SK-N-SH treated with all-trans-retinoic acid at 6 μM for 48 hours (cell line): Measurements from ENCODE around the gene GNA14.

Source experiments
- ATAC-seq: fragments of 200-7000 bp; cut with Tn5 transposase; 3 replicates; pipeline ENCODE4 v1.9.1; 2020; ENCODE audit warnings: mild to moderate bottlenecking, moderate library complexity
- ARNTL ChIP-seq: fragments of 450-650 bp; formaldehyde crosslinking; IDR thresholded peaks from 2 replicates; pipeline ENCODE4 v1.5.0; 2020; ENCODE audit warnings: low read depth, mild to moderate bottlenecking, moderate library complexity, borderline replicate concordance
- BACH2 ChIP-seq: fragments of 250-450 bp; sonication (Bioruptor Pico); IDR thresholded peaks from 2 replicates; pipeline ENCODE4 v1.9.0; 2021; ENCODE audit warnings: mild to moderate bottlenecking, borderline replicate concordance
- CREB5 ChIP-seq: fragments of 250-450 bp; sonication (Bioruptor Pico); IDR thresholded peaks from 2 replicates; pipeline ENCODE4 v1.5.1; 2020; ENCODE audit warnings: low read depth, mild to moderate bottlenecking, moderate library complexity
- CSDC2 ChIP-seq: fragments of 250-450 bp; sonication (Bioruptor Pico); IDR thresholded peaks from 2 replicates; pipeline ENCODE4 v1.5.0; 2020; ENCODE audit warnings: mild to moderate bottlenecking, moderate library complexity
- CSRNP3 ChIP-seq: fragments of 250-450 bp; sonication (Bioruptor Pico); IDR thresholded peaks from 2 replicates; pipeline ENCODE4 v1.5.1; 2021; ENCODE audit warnings: mild to moderate bottlenecking, moderate library complexity
- ESRRG ChIP-seq: fragments of 250-450 bp; sonication (Bioruptor Pico); IDR thresholded peaks from 2 replicates; pipeline ENCODE4 v1.6.1; 2021; ENCODE audit warnings: mild to moderate bottlenecking
- GLIS3 ChIP-seq: fragments of 250-450 bp; sonication (Bioruptor Pico); IDR thresholded peaks from 2 replicates; pipeline ENCODE4 v1.5.0; 2020; ENCODE audit warnings: mild to moderate bottlenecking, moderate library complexity
- ISL1 ChIP-seq: fragments of 250-450 bp; sonication (Bioruptor Pico); IDR thresholded peaks from 2 replicates; pipeline ENCODE4 v2.1.2; 2022; ENCODE audit warnings: mild to moderate bottlenecking, moderate library complexity
- OSR1 ChIP-seq: fragments of 250-450 bp; sonication (Bioruptor Pico); IDR thresholded peaks from 2 replicates; pipeline ENCODE4 v1.8.0; 2022; ENCODE audit warnings: moderate library complexity, mild to moderate bottlenecking, inconsistent platforms
- PATZ1 ChIP-seq: fragments of 250-450 bp; sonication (Bioruptor Pico); IDR thresholded peaks from 2 replicates; pipeline ENCODE4 v1.8.0; 2020; ENCODE audit warnings: mild to moderate bottlenecking, moderate library complexity, borderline replicate concordance
- PPARA ChIP-seq: fragments of 250-450 bp; sonication (Bioruptor Pico); IDR thresholded peaks from 2 replicates; pipeline ENCODE4 v1.5.0; 2020; ENCODE audit warnings: mild to moderate bottlenecking, borderline replicate concordance
- RARB ChIP-seq: fragments of 250-450 bp; sonication (Bioruptor Pico); IDR thresholded peaks from 2 replicates; pipeline ENCODE4 v1.8.0; 2021; ENCODE audit warnings: mild to moderate bottlenecking, moderate library complexity
- SNAI2 ChIP-seq: fragments of 250-450 bp; sonication (Bioruptor Pico); IDR thresholded peaks from 2 replicates; pipeline ENCODE4 v1.5.0; 2020; ENCODE audit warnings: mild to moderate bottlenecking, moderate library complexity
- TCF4 ChIP-seq: fragments of 250-450 bp; sonication (Bioruptor Pico); IDR thresholded peaks from 2 replicates; pipeline ENCODE4 v1.8.0; 2021; ENCODE audit warnings: mild to moderate bottlenecking, moderate library complexity, borderline replicate concordance
- TOX ChIP-seq: fragments of 250-450 bp; sonication (Bioruptor Pico); IDR thresholded peaks from 2 replicates; pipeline ENCODE4 v1.8.0; 2021; ENCODE audit warnings: mild to moderate bottlenecking, moderate library complexity, borderline replicate concordance
- ZC3H10 ChIP-seq: fragments of 250-450 bp; sonication (Bioruptor Pico); IDR thresholded peaks from 2 replicates; pipeline ENCODE4 v1.5.1; 2021; ENCODE audit warnings: mild to moderate bottlenecking, moderate library complexity
- ZFP3 ChIP-seq: fragments of 250-450 bp; sonication (Bioruptor Pico); IDR thresholded peaks from 2 replicates; pipeline ENCODE4 v1.5.0; 2020; ENCODE audit warnings: mild to moderate bottlenecking, moderate library complexity
- ZFP30 ChIP-seq: fragments of 450-650 bp; formaldehyde crosslinking; IDR thresholded peaks from 2 replicates; pipeline ENCODE4 v1.5.0; 2022; ENCODE audit warnings: mild to moderate bottlenecking, moderate library complexity
- ZNF565 ChIP-seq: fragments of 450-650 bp; formaldehyde crosslinking; conservative IDR thresholded peaks from 2 replicates; pipeline ENCODE4 v1.5.0; 2020; ENCODE audit warnings: low read depth, mild to moderate bottlenecking, moderate library complexity
- ZNF70 ChIP-seq: fragments of 450-650 bp; formaldehyde crosslinking; IDR thresholded peaks from 2 replicates; pipeline ENCODE4 v1.5.0; 2020; ENCODE audit warnings: mild to moderate bottlenecking, moderate library complexity
- ZNF8 ChIP-seq: fragments of 450-650 bp; formaldehyde crosslinking; IDR thresholded peaks from 2 replicates; pipeline ENCODE4 v1.5.0; 2020; ENCODE audit warnings: mild to moderate bottlenecking, moderate library complexity
- TF ChIP-seq, protein P1 (sequence below): fragments of 250-450 bp; sonication (Bioruptor Pico); IDR thresholded peaks from 2 replicates; pipeline ENCODE4 v1.5.0; 2020; ENCODE audit warnings: mild to moderate bottlenecking, moderate library complexity

The GNA14 gene

DNA sequence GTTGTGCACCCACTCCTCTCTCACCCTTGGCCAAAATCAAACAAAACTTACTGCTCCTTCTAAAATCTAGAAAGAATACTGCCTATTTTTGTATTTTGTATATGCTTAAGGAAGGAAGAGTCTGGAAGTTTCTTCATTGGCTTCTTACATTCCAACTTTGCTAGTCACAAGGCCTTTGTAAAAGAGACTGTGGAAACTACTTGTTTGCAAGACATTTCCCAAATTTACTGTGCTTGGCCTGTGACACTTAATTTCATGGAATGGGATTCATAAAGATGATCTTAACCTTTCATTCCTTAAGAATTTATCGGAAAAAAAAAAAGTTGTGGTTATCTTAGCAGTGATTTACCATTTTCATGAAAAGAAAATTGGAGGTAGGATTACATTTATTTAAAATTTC is 261.9 kb downstream of the GNA14 start:
- ATAC-seq, result no peak
- TF ChIP-seq PATZ1 (CRISPR knock-in tag) (no peak), CREB5 (CRISPR knock-in tag) (no peak), CSRNP3 (no peak), ZNF8 (CRISPR knock-in tag) (no peak), PPARA (CRISPR knock-in tag) (no peak), BACH2 (CRISPR knock-in tag) (no peak), ZFP30 (CRISPR knock-in tag) (no peak), GLIS3 (CRISPR knock-in tag) (no peak), ZNF70 (CRISPR knock-in tag) (no peak), ZFP3 (CRISPR knock-in tag) (no peak)

- TF ChIP-seq ISL1 (CRISPR knock-in tag), result no peak
- TF ChIP-seq, protein P1, sequence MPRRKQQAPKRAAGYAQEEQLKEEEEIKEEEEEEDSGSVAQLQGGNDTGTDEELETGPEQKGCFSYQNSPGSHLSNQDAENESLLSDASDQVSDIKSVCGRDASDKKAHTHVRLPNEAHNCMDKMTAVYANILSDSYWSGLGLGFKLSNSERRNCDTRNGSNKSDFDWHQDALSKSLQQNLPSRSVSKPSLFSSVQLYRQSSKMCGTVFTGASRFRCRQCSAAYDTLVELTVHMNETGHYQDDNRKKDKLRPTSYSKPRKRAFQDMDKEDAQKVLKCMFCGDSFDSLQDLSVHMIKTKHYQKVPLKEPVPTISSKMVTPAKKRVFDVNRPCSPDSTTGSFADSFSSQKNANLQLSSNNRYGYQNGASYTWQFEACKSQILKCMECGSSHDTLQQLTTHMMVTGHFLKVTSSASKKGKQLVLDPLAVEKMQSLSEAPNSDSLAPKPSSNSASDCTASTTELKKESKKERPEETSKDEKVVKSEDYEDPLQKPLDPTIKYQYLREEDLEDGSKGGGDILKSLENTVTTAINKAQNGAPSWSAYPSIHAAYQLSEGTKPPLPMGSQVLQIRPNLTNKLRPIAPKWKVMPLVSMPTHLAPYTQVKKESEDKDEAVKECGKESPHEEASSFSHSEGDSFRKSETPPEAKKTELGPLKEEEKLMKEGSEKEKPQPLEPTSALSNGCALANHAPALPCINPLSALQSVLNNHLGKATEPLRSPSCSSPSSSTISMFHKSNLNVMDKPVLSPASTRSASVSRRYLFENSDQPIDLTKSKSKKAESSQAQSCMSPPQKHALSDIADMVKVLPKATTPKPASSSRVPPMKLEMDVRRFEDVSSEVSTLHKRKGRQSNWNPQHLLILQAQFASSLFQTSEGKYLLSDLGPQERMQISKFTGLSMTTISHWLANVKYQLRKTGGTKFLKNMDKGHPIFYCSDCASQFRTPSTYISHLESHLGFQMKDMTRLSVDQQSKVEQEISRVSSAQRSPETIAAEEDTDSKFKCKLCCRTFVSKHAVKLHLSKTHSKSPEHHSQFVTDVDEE (CRISPR knock-in tag), result no peak
- TF ChIP-seq ZNF70 (CRISPR knock-in tag), result no peak
- no peak for TF ChIP-seq ZC3H10 (CRISPR knock-in tag)
- no peak for TF ChIP-seq ZNF565 (CRISPR knock-in tag)
- no peak for TF ChIP-seq ZNF8 (CRISPR knock-in tag)
- no peak for TF ChIP-seq CSDC2 (CRISPR knock-in tag)
- no peak for TF ChIP-seq TOX (CRISPR knock-in tag)
- TF ChIP-seq PPARA (CRISPR knock-in tag), result no peak
- TF ChIP-seq TCF4 (CRISPR knock-in tag), result no peak
- TF ChIP-seq SNAI2 (CRISPR knock-in tag), result no peak
- no peak for TF ChIP-seq ESRRG (CRISPR knock-in tag)
- no peak for TF ChIP-seq CSRNP3
- TF ChIP-seq ZFP3 (CRISPR knock-in tag), result no peak
- no peak for TF ChIP-seq ARNTL
- TF ChIP-seq OSR1, result no peak
- TF ChIP-seq PATZ1 (CRISPR knock-in tag), result no peak
- TF ChIP-seq BACH2 (CRISPR knock-in tag), result no peak
- TF ChIP-seq RARB (CRISPR knock-in tag), result no peak
- no peak for ATAC-seq
Measured at GRCh38 chr9:77384406-77384805, 263.7 kb downstream of the GNA14 start.
